Measurements from ENCODE around the gene TGM3.

TGM3 gene

DNA sequence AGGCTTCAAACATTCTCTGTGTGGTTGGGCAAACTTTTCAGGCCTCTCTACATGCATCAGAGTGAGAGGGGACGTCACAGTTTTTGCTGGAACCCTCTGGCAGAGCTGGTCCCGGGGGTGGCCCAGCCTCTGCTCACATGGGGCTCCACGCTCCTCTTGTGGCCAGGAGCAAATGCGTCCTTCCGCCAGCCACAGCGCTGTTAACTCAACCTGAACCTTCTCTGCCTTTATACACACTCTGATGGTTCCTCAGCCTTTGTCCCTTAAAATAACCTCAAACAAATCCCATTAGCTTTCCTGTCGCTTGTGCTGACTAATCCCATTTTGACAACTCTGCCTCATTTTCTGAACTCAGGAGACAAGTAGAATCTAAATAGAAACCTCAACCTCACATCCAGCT lies 45.5 kb downstream of the TGM3 start:
- DNase-seq: no peak

DNA sequence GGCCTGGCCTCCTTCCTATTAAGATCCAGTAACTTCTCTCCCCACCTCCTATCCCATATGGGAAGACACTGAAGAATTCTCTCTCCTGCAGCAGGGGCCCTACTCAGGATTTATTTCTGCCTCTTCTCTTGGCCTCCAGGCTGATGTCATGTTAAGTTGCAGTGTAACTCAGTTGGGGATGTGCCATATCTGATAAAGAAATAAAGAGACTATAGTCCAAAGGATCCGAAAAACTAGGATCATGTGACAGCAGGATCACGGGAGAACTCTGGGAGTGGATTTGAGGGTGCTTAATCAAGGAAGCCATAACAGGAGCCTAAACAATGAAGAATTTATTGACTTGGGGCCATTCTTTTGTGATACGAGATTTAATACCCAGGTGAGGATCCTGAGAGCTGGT lies 46.4 kb downstream of the TGM3 start:
- DNase-seq: no peak

DNA sequence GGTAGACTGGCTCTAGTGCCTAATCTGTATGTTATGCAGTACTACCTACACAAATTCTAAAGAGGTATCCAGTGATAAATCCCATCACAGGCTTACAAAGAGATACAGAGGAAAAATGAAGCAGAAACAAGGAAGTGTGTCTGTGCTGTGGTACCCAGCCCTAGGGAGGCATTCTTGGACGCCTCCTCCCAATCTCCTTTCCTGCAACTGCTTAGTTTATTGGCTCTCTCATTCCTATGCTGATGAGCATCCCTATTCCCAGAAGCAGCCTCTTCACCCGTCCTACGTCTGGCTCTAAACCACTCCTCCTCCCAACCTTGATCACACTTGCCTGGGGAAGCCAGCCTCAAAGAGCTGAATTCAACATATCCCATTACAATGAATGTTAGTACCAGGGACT lies 50.4 kb downstream of the TGM3 start:
- DNase-seq: no peak

DNA sequence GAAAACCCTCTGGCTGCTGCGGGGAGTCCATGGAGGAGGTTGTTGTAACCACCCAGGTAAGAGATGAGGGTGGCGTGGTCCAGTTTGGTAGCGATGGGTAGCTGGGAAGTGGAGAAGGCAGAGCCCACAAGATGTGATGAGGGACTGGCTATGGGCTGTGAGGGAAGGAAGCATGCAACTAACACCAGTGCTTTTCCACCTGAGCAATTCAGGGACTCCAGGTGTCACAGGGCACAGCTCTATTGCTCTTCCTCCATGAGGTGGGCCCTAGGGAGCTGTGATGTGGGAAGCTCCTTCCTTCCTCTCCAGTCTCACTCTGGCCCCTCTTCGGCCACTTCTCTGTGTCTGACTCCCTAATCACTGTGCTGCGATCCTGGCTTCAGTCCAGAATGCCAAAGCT lies 52.5 kb downstream of the TGM3 start:
- no peak for DNase-seq

DNA sequence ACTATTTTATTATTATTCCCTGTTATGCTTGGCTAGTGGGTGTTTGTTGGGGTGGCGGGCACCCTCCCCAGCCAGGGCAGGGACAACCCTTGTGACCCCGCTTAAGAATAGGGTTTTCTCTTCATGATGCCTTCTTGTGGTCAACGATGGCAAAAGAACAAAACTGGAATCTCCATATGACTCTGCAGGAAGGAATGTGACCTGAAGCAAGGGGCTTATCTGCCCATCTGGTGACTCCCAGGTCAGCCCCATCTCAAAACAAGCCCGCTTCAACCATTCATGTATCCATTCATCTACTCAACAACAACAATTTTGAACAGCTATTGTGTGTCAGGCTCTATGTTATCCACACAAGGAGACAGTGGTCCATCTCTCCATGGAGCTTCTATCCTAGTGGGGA lies 54.0 kb downstream of the TGM3 start:
- no peak for DNase-seq

DNA sequence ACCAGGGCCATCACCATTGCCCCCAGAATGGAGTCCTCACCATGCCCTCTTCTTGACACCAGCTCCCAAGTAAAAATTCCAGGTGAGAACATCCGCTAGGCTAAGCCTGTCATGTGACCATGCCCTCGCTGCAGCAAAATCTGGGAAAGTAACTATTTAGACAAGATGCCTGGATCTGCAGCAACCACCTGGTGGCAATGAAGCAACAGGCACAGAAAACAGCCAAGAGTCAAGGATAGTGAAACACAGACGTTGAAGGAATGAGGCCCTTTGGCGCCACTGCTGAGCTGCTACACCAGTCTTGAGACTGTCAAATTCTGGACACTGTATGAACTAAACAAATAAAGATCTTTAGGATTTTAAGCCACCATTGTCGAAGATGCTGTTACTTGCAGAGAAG lies 54.8 kb downstream of the TGM3 start:
- DNase-seq: no peak

DNA sequence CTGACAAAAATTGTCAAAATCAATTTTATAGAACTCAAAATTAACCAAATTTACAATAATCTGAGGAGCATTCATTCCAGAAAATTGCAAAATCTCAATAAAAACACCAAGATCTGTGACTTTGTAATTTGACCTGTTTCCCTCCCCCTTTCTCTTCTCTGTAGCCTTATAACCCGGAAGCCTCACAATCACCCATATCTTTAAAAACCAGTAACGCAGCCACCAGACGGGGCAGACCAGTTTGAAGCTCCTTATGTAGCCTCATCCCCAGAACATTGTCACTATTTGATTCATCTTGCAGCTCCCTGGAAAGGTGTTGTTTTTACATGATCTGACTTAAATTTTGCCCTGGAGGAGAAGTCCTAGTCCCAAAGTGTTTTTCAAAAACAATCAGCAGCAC lies 57.4 kb downstream of the TGM3 start:
- no peak for DNase-seq

DNA sequence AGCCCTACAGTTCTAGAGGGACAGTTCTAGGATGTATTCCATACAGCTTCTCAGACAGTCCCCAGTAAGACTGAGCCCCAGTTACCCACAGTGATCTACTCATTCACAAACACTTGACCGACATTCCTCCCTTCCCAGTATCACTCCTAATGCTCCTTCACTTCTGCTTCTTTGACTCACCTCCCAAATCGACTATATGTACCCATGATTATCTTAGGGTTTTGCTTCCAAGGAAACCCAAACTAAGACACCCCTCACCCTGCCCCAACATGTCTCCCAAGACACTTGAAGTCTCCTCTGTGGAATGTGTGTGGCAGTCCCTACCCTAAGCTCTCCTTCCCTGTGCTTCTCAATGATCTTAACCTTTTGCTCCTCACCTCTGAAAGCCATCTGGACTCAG lies 61.3 kb downstream of the TGM3 start:
- DNase-seq: no peak

DNA sequence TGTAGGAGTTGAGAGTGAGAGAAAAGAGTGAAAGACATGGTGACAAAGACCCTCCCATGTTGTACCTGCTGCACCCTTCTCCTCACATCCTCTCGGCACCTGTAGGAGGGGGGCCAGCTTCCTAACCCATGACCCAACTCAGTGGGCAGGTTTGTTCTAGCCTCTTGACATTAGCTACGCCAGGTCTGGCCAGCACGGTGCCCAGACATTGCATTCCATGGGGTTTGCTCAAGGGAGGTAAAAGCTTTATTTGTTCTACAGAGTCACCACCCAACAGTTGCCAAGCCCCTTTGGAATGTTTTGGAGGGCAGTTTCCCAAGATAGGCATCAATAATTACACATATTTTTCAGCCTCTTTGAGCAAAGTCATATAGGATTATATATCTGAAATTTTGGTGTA lies 62.2 kb downstream of the TGM3 start:
- DNase-seq: no peak

DNA sequence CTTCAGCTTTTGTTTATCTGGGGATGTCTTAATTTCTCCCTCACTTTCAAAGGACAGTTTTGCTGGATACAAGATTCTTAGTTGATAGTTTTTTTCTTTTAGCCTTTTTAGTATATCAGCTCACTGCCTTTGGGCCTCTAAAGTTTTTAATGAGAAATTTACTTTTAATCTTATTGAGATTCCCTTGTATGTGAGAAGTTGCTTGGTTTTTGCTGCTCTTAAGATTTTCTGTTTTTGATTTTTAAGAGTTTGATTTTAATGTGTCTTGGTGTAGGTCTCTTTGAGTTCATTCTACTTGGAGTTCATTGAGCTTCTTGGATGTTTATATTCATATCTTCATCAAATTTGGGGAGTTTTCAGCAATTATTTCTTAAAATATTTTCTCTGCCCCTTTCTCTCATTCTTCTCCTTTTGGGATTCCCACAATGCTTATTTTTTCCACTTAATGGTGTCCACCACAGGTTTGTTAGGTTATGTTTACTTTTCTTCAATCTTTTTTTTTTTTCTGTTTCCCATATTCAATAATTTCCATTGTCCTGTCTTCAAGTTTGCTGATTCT lies 65.3 kb downstream of the TGM3 start:
- no peak for DNase-seq

DNA sequence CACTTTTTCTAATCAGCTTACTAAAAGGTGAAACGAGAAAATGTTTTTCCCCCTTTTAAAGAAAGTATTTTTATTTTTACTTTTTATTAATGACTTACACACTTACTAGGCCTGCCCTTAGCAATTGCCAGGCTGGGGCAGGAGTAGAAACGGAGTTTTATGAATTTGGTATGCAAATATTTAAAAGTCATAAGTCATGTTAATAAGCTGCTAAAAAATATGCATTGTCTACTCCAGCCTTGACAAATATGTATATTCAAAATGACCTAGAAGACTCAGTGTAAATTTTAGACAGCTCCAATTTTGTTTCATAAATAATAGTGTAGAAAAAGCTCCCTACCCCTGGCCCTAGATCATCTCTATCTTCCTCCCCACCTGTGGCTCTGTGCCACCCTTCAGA lies 67.4 kb downstream of the TGM3 start:
- DNase-seq: no peak

DNA sequence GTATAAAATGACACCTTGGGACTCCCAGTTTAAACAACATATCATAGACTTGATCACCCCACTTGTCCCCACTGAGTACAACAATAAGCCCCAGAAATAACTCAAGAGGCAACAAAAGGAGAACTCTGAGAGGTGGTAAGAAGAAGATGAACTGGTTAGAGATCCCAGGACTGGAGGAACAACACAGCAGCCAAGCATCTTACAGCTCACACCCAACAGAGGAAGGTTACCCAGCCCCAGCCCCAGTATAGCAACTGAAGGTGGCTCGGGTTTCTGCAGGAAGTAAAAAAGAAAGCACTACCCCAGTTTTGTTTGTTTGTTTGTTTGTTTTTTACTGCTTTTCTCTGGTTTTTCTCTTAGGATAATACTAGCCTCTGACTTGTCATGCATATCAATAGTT lies 67.8 kb downstream of the TGM3 start:
- no peak for DNase-seq

DNA sequence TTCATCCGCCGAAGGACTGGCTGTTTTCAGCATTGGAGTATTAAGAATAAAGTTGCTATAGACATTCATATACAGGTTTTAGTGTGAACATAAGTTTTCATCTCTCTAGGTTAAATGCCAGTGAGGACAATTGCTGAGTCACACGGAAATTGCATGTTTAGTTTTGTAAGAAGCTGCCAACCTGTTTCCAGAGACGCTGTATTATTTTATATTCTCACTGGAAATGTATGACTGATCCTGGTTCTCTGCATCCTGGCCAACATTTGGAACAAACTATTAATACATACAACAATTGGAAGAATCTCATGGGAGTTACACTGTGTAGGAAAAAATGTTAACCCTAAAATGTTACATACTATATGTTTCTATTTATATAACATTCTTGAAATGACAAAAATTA lies 68.2 kb downstream of the TGM3 start:
- DNase-seq: no peak

DNA sequence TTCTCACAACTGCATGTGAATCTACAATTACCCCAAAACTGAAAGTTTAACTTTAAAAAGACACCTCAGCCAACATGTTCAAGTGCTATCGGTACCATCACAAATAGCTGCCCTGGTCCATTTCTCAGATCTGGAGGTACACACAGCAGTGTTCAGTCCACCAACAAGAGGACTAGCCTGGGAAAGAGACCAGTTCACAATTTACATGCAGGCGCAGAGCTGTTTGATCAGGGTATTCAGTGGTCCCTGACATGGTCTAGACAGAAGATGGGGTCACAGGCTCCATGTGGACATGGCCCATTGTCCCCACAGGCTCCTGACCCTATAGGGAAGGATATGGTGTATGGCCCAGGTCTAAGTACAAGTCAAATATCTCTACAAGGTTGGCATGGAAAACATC lies 69.3 kb downstream of the TGM3 start:
- no peak for DNase-seq

DNA sequence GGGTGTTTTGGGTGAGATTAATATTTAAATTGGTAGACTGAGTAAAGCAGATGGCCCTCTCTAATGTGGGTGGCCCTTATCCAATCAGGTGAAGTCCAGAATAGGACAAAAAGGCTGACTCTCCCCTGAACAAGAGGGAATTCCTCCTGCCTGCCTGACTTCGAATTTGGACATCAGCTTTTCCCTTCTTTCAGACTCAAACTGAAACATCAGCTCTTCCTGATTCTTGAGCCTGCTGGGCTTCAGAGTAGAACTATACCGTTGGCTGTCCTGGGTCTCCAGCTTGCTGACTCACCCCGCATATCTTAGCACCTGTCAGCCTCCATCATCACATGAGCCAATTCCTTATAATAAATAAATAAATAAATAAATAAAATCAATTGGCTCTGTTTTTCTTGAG lies 69.9 kb downstream of the TGM3 start:
- DNase-seq: no peak

DNA sequence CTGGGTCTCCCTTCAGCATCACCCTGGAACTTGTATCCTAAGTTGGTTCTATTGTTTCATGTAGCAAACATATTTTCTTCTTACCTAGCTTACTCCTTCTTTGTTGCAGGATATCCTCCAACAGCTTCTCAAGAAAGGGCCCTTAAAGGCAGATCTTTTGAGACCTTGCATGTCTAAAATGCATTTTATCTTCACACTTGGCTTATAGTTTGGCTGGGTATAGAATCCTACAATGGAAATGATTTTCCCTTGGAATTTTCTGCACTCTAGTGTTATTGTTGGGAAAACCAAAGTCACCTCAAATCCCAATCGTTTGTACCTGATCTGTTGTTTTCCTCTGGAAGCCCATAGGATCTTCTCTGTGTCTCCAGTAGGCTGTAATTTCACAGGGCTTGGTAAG lies 72.8 kb downstream of the TGM3 start:
- DNase-seq: no peak

DNA sequence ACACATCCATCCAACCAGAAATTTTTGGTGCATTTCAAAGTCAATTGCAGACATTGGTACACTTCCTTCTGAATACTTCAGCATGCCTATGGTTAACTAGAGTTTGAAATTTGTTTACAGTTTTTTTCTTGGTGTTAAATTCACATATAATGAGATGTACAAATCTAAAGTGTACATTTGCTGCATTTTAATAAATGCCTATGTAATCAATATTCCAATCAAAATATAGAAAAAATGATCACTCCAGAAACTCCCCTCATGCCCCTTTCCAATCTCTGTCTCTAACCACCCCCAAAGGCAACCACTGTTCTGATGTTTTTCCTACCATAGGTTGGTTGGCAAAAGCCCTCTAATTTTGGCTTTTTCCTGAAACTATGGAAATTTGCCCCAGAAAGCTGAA lies 77.3 kb downstream of the TGM3 start:
- DNase-seq: no peak

DNA sequence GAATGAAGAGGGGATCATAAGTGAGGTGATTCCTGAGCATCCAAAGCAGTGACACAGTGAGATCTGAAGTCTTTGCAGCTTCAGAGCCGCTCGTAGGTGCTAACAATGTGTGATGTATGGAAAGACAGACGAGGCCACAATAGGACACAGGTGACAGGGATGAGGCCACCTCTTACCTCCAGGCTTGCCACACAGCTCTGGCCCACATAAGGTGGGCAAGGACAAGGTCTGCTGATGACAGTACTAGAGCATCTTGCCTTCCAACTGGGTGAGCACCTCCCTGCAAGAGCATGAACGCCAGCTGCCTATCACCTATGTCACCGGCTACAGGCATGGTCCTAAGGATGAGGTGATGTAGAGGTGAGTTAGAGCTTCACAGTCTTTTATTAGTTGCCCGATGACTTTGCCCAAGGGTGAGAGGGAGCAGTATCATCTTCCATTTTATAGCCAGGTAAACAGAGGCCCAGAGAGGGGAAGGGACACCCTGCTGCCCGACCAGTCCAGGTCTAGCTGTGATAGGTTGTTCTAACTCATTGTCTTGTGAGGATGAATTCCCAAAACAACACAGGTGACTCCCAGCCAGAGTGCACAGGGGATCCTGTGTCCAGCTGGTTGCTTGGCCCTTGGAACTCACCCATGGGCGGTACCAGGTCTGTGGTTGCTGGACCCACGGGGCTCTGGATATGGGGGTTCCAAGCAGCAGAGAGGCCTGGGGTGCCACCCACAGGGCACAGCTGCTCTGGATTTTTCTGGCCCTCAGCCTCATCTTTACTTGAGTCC lies 78.7 kb downstream of the TGM3 start:
- DNase-seq: no peak

DNA sequence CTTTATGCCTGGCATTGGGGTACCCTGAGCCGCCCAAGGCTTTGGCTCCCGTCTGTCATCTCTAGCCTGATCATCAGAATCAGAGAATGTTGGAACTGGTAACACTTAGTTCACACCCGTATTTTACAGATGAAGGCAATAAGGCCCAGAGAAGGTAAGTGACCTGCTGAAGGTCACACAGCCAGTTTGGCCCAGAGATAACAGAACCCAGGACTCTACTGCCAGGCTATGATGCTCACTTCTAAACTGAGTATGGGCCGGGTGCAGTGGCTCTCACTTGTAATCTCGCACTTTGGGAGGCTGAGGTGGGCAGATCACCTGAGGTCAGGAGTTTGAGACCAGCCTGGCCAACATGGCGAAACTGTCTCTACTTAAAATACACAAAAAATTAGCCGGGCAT lies 83.1 kb downstream of the TGM3 start:
- DNase-seq: no peak

DNA sequence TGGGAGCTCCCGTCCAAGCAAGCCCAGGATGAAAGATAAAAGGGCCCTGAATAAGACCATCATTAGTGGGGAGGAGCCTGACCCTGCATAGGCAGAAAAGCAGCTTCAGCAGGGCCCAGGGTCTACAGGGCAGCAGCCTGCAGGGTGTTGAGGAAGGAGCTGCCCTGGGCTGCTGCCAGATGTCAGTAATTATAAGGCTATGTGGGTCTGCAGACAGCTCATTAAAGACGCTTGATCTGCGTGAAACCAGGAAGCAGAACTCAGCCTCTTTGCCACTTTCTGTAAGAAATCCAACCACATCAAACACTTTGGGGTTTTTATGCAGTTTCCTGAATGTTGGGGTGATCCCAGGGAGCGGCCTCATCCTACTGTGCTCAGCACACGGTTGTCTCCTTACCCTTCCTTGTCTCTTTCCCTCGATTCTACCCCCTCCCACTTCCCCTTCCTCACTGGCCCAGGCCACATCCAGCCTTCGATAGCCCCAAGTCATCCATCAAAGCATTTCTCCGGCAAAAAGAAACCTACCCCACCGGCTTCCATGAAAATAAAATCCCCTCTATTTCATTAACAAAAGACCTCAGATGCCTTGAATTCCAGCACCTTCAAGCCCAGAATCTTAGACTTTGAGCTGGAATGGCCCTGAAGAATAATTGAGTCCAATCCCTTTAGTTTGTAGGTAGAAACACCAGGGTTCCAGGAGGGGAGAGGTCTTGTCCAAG lies 83.9 kb downstream of the TGM3 start:
- DNase-seq: no peak

DNA sequence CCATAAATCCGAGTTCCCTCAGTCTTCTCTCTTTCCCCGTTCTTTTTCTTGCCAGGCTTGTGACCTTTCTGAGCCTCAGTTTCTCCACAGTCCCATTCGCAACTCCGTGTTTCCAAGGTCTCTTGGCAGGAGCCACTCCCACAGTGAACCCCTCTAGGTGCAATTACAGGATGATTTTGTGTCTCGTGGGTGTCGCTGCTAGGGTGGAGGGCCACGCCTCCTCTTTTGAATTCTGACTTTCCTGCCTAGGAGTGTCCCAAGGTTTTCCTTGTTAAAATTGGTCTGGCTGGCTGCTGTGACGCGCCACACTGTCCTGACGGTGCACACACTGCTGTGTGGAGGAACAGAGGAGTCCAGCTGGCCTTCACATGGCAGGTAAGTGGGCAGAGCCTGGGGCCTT lies 84.8 kb downstream of the TGM3 start, which contains the start of gene TGM6:
TSS of gene TGM6 (plus strand) at position 301 of the 400 bp plus-strand sequence. CDS start at position 369, 68 bp downstream.
- no peak for DNase-seq

DNA sequence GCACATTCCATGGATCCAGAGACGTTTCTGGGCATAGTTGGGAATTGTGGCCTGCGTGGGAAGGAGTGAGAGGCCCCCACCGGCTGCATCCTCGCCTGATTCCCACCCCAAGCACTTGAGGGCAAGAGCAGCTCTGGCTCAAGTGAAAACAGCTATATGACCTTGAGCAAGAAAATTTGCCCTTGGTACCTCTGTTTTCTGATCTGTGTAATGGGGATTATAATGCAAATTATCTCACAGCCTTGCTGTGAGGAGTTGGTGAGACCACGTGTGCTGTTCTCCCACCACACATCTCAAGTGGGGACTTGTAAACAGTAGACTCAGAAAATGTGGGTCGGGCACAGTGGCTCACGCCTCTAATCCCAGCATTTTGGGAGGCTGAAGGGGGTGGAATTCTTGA lies 85.5 kb downstream of the TGM3 start:
- DNase-seq: no peak

DNA sequence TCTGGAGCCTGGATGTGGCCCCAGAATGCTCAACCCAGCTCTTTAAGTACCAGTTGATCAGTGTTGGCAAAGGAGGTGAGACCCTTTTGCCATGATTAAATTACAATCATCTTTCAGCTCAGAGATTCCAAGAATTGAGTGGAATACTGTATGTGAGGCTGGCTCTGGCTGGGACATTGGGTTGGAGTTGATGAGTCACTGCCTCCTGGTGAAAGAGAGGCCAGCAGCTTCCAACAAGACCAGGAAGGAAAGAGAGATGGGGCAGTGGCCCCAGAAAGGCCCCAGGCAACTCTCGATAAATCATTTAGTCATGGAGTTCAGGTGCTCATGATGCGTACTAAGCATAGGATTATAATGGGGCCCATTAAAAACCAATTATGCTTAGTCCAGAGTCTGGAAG lies 87.0 kb downstream of the TGM3 start:
- no peak for DNase-seq

DNA sequence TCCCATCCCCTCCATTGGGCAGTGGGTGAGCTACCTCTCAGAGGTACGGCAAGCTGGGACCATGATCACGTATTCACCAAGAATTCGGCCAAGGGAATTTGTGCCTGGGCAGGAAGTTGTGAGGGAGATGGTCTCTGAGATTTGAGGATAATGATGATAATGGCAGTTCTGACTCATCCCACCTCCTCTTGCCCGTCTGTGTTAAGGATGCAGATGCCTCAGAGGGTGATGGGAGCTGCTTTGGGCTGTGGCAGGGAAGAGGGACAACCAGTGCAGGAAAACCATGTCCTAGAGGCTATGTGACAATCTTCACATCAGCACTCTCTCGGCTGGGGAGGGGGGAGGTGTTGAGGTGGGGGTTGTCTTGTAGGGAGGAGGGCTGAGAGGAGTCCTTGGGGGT lies 89.2 kb downstream of the TGM3 start:
- DNase-seq: no peak

DNA sequence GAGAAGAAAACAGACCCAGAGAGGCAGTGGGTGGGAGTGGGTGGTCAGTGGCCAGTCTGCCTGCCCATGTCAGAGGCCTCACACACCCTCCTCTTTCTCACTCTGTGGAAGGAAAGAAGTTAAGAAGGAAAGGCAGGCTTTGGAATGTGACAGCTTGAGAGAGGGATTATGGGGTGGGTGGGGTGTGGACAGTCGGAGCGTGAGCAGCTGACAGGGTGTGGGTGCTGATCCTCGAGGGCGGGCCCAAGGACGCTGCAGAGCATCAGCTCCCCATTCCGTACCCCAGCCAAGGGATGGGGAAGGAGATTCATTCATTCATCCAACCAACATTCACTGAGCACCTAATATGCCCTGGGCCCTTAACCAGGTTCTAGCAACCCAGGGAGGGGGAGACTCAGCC lies 89.7 kb downstream of the TGM3 start:
- DNase-seq: no peak
